Measurements from ENCODE around the gene OR7E24.
"Not testable (repeated sequence)": the region's sequence is repeated elsewhere in the genome, so short reads cannot be mapped to it uniquely, and the experiment has no call there.

OR7E24 gene

DNA sequence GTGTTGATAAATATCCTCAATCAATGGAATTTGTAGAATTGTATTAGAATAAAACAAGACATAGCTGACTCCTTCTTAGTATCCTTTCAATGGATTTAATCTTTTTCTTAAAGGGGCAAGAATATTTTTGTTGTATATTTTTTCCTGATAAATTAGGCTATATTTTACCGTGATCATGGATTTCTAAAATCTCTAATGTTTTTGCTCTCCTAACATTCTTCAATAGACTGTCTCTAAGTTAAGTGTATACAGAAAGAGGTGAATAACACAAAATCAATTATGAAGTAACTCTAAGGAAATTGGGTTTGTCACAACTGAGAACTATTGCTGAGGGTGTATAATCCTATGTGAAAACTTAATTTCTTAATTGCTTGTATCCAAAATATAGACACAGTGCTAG is at the start of gene OR7E24:
Gene OR7E24, plus strand, starts transcription at position 301 of the 400 bp plus-strand sequence. CDS start 114 bp downstream, outside the sequence.
- no peak for DNase-seq (ENCODE audit: low read depth)

DNA sequence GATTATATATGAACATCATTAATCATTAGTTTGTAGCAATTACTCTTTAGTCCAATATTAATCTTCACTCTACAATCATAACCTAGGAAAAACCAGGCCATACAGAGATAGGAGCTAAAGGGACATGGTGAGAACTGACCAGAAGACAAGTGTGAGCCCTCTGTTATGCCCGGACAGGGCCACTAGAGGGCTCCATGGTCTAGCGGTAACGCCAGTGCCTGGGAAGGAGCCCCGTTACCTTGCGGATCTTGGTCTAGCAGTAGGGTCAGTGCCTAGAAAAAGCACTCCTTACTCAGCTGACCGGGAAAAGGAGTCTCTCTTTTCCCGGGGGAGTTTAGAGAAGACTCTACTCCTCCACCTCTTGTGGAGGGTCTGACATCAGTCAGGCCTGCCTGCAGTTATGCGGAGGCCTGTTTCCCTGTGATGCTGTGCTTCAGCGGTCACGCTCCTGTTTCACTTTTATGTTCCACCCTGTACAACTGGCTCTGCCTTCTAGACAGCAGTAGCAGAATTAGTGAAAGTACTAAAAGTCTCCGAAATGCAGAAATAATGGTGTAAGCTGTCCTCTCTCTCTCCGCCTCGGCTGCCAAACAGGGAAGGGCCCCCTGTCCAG is 45.1 kb upstream of the OR7E24 start:
- DNase-seq (ENCODE audit: low read depth) = peak; percentile 42

DNA sequence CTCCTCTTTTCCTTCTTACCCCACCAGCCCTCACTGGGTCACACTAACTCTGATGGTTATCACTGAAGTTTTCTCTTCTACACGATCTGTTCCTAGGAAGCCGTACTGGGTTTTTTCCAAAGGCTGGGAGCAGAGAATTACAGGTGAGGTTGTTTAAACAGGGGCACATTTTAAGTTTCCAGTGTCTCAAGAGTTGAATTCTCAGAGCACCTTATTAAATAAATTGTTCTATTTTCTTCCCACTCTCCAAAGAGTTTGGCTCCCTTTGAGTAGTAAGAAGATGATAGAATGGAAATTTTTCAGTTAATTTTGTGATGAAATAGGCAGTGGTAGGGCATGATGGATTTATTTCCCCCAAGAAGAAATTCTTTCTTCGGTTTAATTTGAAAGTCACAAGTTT is 31.2 kb upstream of the OR7E24 start, which contains the start of gene OR7D4:
Gene OR7D4, minus strand, starts transcription at position 101 of the 400 bp plus-strand sequence. CDS start 4,752 bp downstream, outside the sequence.
- no peak for DNase-seq (ENCODE audit: low read depth)

DNA sequence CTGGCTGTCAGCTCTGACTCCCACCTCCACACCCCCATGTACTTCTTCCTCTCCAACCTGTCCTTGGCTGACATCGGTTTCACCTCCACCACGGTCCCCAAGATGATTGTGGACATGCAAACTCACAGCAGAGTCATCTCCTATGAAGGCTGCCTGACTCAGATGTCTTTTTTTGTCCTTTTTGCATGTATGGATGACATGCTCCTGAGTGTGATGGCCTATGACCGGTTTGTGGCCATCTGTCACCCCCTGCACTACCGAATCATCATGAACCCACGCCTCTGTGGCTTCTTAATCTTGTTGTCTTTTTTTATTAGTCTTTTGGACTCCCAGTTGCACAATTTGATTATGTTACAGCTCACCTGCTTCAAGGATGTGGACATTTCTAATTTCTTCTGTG is 506 bp downstream of the OR7E24 start:
- no peak for DNase-seq (ENCODE audit: low read depth)

DNA sequence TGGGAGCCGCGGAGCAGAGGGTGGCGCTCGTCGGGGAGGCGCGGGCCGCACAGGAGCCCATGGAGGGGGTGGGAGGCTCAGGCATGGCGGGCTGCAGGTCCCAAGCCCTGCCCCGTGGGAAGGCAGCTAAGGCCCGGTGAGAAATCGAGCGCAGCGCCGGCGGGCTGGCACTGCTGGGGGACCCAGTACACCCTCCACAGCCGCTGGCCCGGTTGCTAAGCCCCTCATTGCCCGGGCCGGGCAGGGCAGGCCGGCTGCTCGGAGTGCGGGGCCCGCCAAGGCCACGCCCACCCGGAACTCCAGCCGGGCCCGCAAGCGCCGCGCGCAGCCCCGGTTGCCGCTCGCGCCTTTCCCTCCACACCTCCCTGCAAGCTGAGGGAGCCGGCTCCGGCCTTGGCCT is 32.8 kb downstream of the OR7E24 start:
- not testable (repeated sequence) for DNase-seq (ENCODE audit: low read depth)

DNA sequence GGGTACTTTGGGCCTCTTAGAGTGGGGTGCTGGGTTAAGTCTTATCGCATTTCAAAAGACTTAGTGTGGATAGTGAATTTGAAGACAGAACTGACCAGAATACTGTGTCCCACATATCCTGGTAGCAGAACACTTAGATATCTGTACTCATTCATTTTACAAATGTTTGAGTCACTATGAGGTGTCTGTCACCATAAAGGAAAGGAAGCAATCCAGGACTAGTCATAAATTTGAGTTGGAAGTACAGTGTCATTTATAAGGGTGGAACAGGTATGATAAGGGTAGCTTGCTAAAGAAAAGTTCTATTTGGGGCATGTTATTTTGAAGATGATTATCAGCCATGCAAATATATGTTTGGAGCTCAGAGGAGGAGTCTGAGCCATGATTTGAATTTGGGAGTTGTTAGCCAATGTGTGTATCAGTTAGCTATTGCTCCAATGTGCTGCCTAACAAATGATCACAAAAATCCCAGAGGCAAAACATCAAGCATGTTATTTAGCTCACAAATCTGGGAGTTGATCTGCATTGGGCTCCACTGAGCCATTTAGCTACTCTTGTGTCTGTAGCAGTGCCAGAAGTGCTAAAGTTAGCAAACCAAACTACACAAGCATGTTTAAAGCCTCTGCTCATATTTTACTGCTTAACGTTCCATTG is 38.6 kb downstream of the OR7E24 start:
- DNase-seq (ENCODE audit: low read depth) = no peak

DNA sequence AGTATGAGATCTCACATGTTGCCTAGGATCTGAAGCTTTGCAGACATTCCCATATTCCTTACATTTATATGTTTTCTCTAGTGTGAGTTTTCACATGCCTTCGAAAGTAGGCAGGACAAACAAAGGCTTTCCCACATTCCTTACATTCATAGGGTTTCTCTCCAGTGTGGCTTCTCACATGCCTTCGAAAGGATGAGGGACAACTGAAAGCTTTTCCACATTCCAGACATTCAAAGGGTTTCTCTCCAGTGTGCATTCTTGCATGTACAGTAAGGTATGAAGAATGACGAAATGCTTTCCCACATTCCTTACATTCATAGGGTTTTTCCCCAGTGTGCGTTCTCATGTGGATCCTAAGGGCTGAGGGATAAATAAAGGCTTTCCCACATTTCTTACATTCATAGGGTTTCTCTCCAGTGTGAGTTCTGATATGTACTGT is 44.7 kb downstream of the OR7E24 start:
- no peak for DNase-seq (ENCODE audit: low read depth)

DNA sequence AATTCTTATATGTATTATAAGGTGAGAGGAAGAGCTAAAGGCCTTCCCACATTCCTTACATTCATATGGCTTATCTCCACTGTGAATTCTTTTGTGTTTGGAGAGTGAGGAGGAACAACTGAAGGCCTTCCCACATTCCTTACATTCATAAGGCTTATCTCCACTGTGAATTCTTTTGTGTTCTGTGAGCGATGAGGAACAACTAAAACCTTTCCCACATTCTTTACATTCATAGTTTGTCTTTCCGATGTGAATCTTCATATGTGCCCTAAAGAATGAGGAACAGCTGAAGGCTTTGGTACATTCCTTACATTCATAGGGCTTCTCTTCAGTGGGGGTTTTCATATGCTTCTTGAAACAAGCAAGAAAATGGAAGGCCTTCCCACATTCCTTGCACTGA is 45.6 kb downstream of the OR7E24 start:
- no peak for DNase-seq (ENCODE audit: low read depth)

Data from stimulated activated CD8-positive, alpha-beta memory T cell treated with anti-CD3 and anti-CD28 coated beads, Interleukin-15, amount 100 ng/mL, for 1 hour (primary cell).